OCI-LY1 (cell line): ENCODE measurements around the gene SLC1A2.

ENCODE experiments used
- H2AFZ ChIP-seq: fragments of 200-600 bp; sonication (generic), shearing (Covaris generic); 2 replicates; pipeline ENCODE4 v1.6.0; 2014; ENCODE audit warnings: antibody characterized with exemption, mild to moderate bottlenecking, low read length
- H3F3A ChIP-seq: fragments of 200-600 bp; sonication (generic), shearing (Covaris generic); 2 replicates; pipeline ENCODE4 v1.6.0; 2014; ENCODE audit warnings: mild to moderate bottlenecking, antibody characterized with exemption, low read length, moderate library complexity; ENCODE audit not compliant: insufficient read depth
- H3K27ac ChIP-seq: fragments of 200-600 bp; sonication (generic); 2 replicates; pipeline ENCODE4 v1.5.1; 2014; ENCODE audit warnings: low read length, mixed run types, mild to moderate bottlenecking, low read depth; ENCODE audit not compliant: poor library complexity, severe bottlenecking
- H3K27me3 ChIP-seq: fragments of 200-600 bp; sonication (generic); 2 replicates; pipeline ENCODE4 v1.6.0; 2014; ENCODE audit warnings: antibody characterized with exemption, mild to moderate bottlenecking, low read length, moderate library complexity; ENCODE audit not compliant: insufficient read depth
- H3K36me3 ChIP-seq: fragments of 200-600 bp; sonication (generic); 2 replicates; pipeline ENCODE4 v1.6.1; 2014; ENCODE audit warnings: mild to moderate bottlenecking, antibody characterized with exemption, low read length, moderate library complexity, mixed read lengths; ENCODE audit not compliant: insufficient read depth
- H3K4me1 ChIP-seq: fragments of 200-600 bp; sonication (generic); 2 replicates; pipeline ENCODE4 v1.5.1; 2014; ENCODE audit warnings: mild to moderate bottlenecking, low read length, moderate library complexity; ENCODE audit not compliant: insufficient read depth, severe bottlenecking
- H3K4me2 ChIP-seq: fragments of 200-600 bp; sonication (generic), shearing (Covaris generic); 2 replicates; pipeline ENCODE4 v1.6.1; 2014; ENCODE audit warnings: low read length
- H3K4me3 ChIP-seq: fragments of 200-600 bp; sonication (generic); 2 replicates; pipeline ENCODE4 v1.5.1; 2014; ENCODE audit warnings: low read length, low read depth, mild to moderate bottlenecking, mixed read lengths; ENCODE audit not compliant: poor library complexity, severe bottlenecking
- H3K79me2 ChIP-seq: fragments of 200-600 bp; shearing (Covaris generic); 2 replicates; pipeline ENCODE4 v1.6.1; 2016; ENCODE audit warnings: mixed run types, low read length, mixed read lengths; ENCODE audit not compliant: insufficient read depth
- H3K9ac ChIP-seq: fragments of 200-600 bp; sonication (generic), shearing (Covaris generic); 2 replicates; pipeline ENCODE4 v1.6.1; 2014; ENCODE audit warnings: mild to moderate bottlenecking, low read length, mixed read lengths
- H3K9me2 ChIP-seq: fragments of 200-600 bp; sonication (generic), shearing (Covaris generic); 2 replicates; pipeline ENCODE4 v1.6.1; 2014; ENCODE audit warnings: low read depth, mild to moderate bottlenecking, low read length, mixed read lengths
- H3K9me3 ChIP-seq: fragments of 200-600 bp; shearing (Covaris generic); 2 replicates; pipeline ENCODE4 v1.6.1; 2014; ENCODE audit warnings: low read length, mixed read lengths
- H4K20me1 ChIP-seq: fragments of 200-600 bp; sonication (generic), shearing (Covaris generic); 2 replicates; pipeline ENCODE4 v1.6.0; 2016; ENCODE audit warnings: mild to moderate bottlenecking, low read length; ENCODE audit not compliant: insufficient read depth
- CTCF ChIP-seq: fragments of 200-600 bp; sonication (generic), shearing (Covaris generic); IDR thresholded peaks from 2 replicates; pipeline ENCODE4 v1.5.1; 2017; ENCODE audit warnings: mild to moderate bottlenecking, antibody characterized with exemption, low read length, moderate library complexity, mixed read lengths
- EZH2 ChIP-seq: fragments of 200-600 bp; sonication (generic), shearing (Covaris generic); IDR thresholded peaks from 2 replicates; pipeline ENCODE4 v1.8.0; 2017; ENCODE audit warnings: borderline replicate concordance, mixed run types, mild to moderate bottlenecking, antibody characterized with exemption, low read length, moderate library complexity, mixed read lengths

Gene SLC1A2

GRCh38 chr11:35311331-35311730, 108.0 kb downstream of the SLC1A2 start:
- no peaks in the 10 kb centered on the region for H3K36me3 ChIP-seq
- no peak overlapping the region for H3K27ac ChIP-seq
- H3K4me2 ChIP-seq: no peak overlapping the region
- no peaks in the 10 kb centered on the region for H3K9me2 ChIP-seq
- no peak overlapping the region for H3K9ac ChIP-seq
- no peaks in the 10 kb centered on the region for H4K20me1 ChIP-seq
- no peak overlapping the region for H2AFZ ChIP-seq
- H3F3A ChIP-seq: no peaks in the 10 kb centered on the region
- no peak overlapping the region for H3K4me3 ChIP-seq
- no peaks in the 10 kb centered on the region for H3K79me2 ChIP-seq
- H3K9me3 ChIP-seq: no peaks in the 10 kb centered on the region
- no peaks in the 10 kb centered on the region for H3K27me3 ChIP-seq
- peaks cover 5% of the 10 kb centered on the region for H3K4me1 ChIP-seq
- TF ChIP-seq CTCF: no peak
- TF ChIP-seq EZH2: no peak

- no peaks in the 10 kb centered on the region for H3K4me1 ChIP-seq
- no peak overlapping the region for H3K27ac ChIP-seq
- H4K20me1 ChIP-seq: no peaks in the 10 kb centered on the region
- no peak overlapping the region for H3K4me3 ChIP-seq
- H3K9ac ChIP-seq: no peak overlapping the region
- no peaks in the 10 kb centered on the region for H3K27me3 ChIP-seq
- H3K9me2 ChIP-seq: no peaks in the 10 kb centered on the region
- H3K36me3 ChIP-seq: no peaks in the 10 kb centered on the region
- H3F3A ChIP-seq: no peaks in the 10 kb centered on the region
- H3K9me3 ChIP-seq: no peaks in the 10 kb centered on the region
- no peak for TF ChIP-seq CTCF
- no peaks in the 10 kb centered on the region for H3K79me2 ChIP-seq
- no peak overlapping the region for H3K4me2 ChIP-seq
- H2AFZ ChIP-seq: no peak overlapping the region
Observed at GRCh38 chr11:35308157-35308556, 111.2 kb downstream of the SLC1A2 start.

GRCh38 chr11:35307221-35307621, 112.1 kb downstream of the SLC1A2 start:
- no peak overlapping the region for H3K4me3 ChIP-seq
- H3K36me3 ChIP-seq: no peaks in the 10 kb centered on the region
- H3K9me3 ChIP-seq: no peaks in the 10 kb centered on the region
- no peak overlapping the region for H3K4me2 ChIP-seq
- H3K79me2 ChIP-seq: no peaks in the 10 kb centered on the region
- H3K9ac ChIP-seq: no peak overlapping the region
- H3K9me2 ChIP-seq: no peaks in the 10 kb centered on the region
- H2AFZ ChIP-seq: no peak overlapping the region
- no peaks in the 10 kb centered on the region for H3F3A ChIP-seq
- H3K27me3 ChIP-seq: no peaks in the 10 kb centered on the region
- TF ChIP-seq CTCF (no peak), EZH2 (no peak)
- H4K20me1 ChIP-seq: no peaks in the 10 kb centered on the region
- no peak overlapping the region for H3K27ac ChIP-seq
- H3K4me1 ChIP-seq: no peaks in the 10 kb centered on the region
